Measurements from ENCODE around the gene ADAMTS2. TPM values are rescaled to one million over a fixed set of nuclear protein-coding genes. Genes with fewer than 3 reads are reported as not detected.

ADAMTS2 gene
- total and polyA plus RNA-seq, 2 experiments from 2014 or later: 62.0 to 132 TPM

DNA sequence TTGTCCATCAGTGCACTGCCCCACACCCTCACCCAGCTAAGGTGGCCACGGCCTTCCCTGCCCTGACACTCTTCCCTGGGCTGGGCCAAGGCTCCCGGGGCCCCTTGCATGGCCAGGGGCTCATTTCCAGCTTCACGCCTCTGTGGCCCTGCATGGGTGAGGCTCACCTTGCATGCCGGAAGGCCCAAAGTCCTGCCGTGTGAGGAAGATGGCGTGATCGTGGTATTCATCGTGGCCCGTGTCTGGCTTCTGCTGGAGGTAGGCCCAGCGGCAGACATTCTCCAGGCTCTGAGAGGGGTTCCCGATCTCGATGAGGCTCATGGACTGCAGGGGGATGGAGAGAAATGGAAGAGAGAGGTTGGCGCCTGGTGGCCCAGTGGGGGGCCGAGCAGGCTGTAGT is 186.7 kb downstream of the ADAMTS2 start:
- Histone ChIP-seq H3K79me2 (ENCODE audit: insufficient read depth) (0 out of 2 replicates have a peak, but pooled peaks cover 5% of the 10 kb centered on the region), H3K4me1 (ENCODE audit: insufficient read depth) (no peaks in the 10 kb centered on the region), H3K4me3 (no peak overlapping the region), H3K9me2 (ENCODE audit: insufficient read depth) (no peaks in the 10 kb centered on the region), H3K4me2 (ENCODE audit: unreplicated experiment) (no peak overlapping the region), H2AFZ (no peak overlapping the region), H3K36me3 (ENCODE audit: low read depth) (0 out of 2 replicates have a peak, but pooled peaks cover 8% of the 10 kb centered on the region), H3K27me3 (replicated peaks; ENCODE audit: insufficient read depth) (no peaks in the 10 kb centered on the region), H3K27ac (no peak overlapping the region), H4K20me1 (ENCODE audit: insufficient read depth) (no peaks in the 10 kb centered on the region), H3F3A (ENCODE audit: insufficient read depth) (no peaks in the 10 kb centered on the region), H3K9me3 (ENCODE audit: low read depth) (no peaks in the 10 kb centered on the region), H3K9ac (no peak overlapping the region)
- 94 to 98% methylated on average over 14 of the region's 14 CpGs for WGBS, 2 experiments (ENCODE audit: low coverage in 1 of 2, low lambda C conversion rate in 2 of 2, missing lambda C conversion rate in 2 of 2)
- no peak for DNase-seq
- TF ChIP-seq EZH2 (IDR thresholded peaks at IDR 0.05; ENCODE audit: insufficient read depth, poor library complexity, severe bottlenecking): no peak
- in situ Hi-C loops (cut with MboI): no loop called here

DNA sequence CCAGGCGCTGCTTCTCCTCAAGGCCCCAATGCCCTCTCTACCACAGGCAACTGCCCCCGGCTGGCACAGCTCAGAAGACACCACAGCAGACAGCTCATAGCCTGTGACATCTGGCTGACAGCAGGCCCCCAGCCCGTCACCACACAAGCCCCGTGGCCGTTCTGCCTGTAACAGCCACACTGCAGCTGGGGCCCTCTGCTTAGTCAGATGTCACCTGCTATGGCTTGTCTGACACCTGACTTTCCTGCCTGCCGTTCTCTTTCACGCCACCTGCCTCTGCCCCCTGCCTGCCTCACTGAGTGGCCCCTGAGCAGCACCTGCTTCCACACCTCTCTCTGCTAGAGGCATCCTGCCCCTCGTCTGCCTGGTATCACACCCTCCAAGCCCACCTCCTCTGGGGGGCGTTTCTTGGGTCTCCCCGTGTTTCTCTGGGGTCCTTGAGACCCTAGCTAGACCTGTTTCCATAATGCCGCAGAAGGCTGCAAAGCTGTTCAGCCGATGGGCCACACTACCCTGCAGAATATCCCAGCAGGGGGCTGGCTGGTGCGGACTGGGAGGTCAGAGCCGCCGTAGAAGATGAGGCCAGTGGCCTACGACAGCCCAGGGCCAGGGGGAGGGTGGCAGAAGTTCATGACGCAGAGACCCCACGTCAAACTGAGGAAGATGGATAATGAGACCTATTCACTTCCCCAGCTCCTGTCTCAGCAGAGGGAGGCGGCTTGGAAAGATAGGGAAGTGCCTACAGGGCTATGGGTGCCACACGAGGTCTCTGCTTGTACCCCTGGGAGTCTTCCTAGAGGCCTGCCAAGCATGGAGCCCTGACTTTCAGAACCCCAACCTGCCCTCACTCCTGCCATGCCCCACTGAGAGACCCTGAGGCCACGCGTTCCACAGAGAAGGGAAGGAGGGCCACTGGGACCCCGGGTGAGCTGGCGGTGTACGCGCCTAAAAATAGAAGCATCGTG is 190.0 kb downstream of the ADAMTS2 start:
- H3K36me3 ChIP-seq (ENCODE audit: low read depth): 0 out of 2 replicates have a peak, but pooled peaks cover 19% of the 10 kb centered on the region
- H3K27me3 ChIP-seq (replicated peaks; ENCODE audit: insufficient read depth): no peaks in the 10 kb centered on the region
- in situ Hi-C loops (cut with MboI): no loop called here
- no peaks in the 10 kb centered on the region for H3K79me2 ChIP-seq (ENCODE audit: insufficient read depth)
- no peak overlapping the region for H2AFZ ChIP-seq
- no peaks in the 10 kb centered on the region for H3K9me3 ChIP-seq (ENCODE audit: low read depth)
- H3K4me3 ChIP-seq: no peak overlapping the region
- no peak for DNase-seq
- H3K9ac ChIP-seq: no peak overlapping the region
- H3K27ac ChIP-seq: no peak overlapping the region
- TF ChIP-seq EZH2 (IDR thresholded peaks at IDR 0.05; ENCODE audit: insufficient read depth, poor library complexity, severe bottlenecking) (no peak), EZH2phosphoT487 (IDR thresholded peaks at IDR 0.05; ENCODE audit: insufficient read depth, low read depth) (no peak)
- WGBS, 2 experiments (ENCODE audit: low coverage in 1 of 2, low lambda C conversion rate in 2 of 2, missing lambda C conversion rate in 2 of 2): 83 to 86% methylated on average over 26 to 27 of the region's 27 CpGs
- H3K4me2 ChIP-seq (ENCODE audit: unreplicated experiment): no peak overlapping the region
- H3F3A ChIP-seq (ENCODE audit: insufficient read depth): no peaks in the 10 kb centered on the region
- H4K20me1 ChIP-seq (ENCODE audit: insufficient read depth): no peaks in the 10 kb centered on the region
- no peaks in the 10 kb centered on the region for H3K9me2 ChIP-seq (ENCODE audit: insufficient read depth)
- H3K4me1 ChIP-seq (ENCODE audit: insufficient read depth): no peaks in the 10 kb centered on the region

- Histone ChIP-seq H3K36me3 (ENCODE audit: low read depth) (0 out of 2 replicates have a peak, but pooled peaks cover 21% of the 10 kb centered on the region), H3K9ac (no peak overlapping the region), H3K4me1 (ENCODE audit: insufficient read depth) (no peaks in the 10 kb centered on the region), H2AFZ (no peak overlapping the region), H4K20me1 (ENCODE audit: insufficient read depth) (no peaks in the 10 kb centered on the region), H3K79me2 (ENCODE audit: insufficient read depth) (no peaks in the 10 kb centered on the region), H3K9me3 (ENCODE audit: low read depth) (no peaks in the 10 kb centered on the region), H3K4me2 (ENCODE audit: unreplicated experiment) (no peak overlapping the region), H3K27me3 (replicated peaks; ENCODE audit: insufficient read depth) (no peaks in the 10 kb centered on the region), H3K9me2 (ENCODE audit: insufficient read depth) (no peaks in the 10 kb centered on the region), H3K27ac (no peak overlapping the region), H3K4me3 (no peak overlapping the region), H3F3A (ENCODE audit: insufficient read depth) (no peaks in the 10 kb centered on the region)
- in situ Hi-C loops (cut with MboI): no loop called here
- TF ChIP-seq EZH2phosphoT487 (IDR thresholded peaks at IDR 0.05; ENCODE audit: insufficient read depth, low read depth) (no peak), EZH2 (IDR thresholded peaks at IDR 0.05; ENCODE audit: insufficient read depth, poor library complexity, severe bottlenecking) (no peak)
- DNase-seq: no peak
- WGBS, 2 experiments (ENCODE audit: low coverage in 1 of 2, low lambda C conversion rate in 2 of 2, missing lambda C conversion rate in 2 of 2): 80 to 87% methylated on average over 15 to 16 of the region's 17 CpGs
These were observed 190.8 kb downstream of the ADAMTS2 start for GRCh38 chr5:179154346-179154990.

DNA sequence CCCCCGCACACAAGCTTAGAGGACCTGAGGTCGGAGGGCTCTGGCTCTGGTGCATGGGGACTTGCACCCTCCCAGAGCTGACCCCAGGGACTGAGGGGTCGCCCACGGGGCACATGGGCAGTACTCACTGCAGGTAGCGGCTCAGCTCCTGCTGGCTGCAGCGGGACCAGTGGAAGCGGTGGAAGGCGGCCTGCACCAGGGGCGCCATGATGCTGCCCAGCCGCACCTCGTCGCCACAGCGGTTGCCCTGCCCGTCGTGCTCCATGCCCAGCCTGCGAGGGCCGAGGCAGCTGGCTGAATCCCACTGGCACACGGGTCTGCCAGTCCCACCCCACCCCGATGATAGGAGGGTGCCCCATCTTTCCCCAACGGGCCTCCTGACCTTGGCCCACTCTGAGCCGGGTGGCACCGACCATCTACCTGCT is 191.3 kb downstream of the ADAMTS2 start:
- Histone ChIP-seq H3K36me3 (ENCODE audit: low read depth) (0 out of 2 replicates have a peak, but pooled peaks cover 21% of the 10 kb centered on the region), H3K27me3 (replicated peaks; ENCODE audit: insufficient read depth) (no peaks in the 10 kb centered on the region), H3F3A (ENCODE audit: insufficient read depth) (no peaks in the 10 kb centered on the region), H3K4me3 (no peak overlapping the region), H3K4me1 (ENCODE audit: insufficient read depth) (no peaks in the 10 kb centered on the region), H3K79me2 (ENCODE audit: insufficient read depth) (no peaks in the 10 kb centered on the region), H3K9me2 (ENCODE audit: insufficient read depth) (no peaks in the 10 kb centered on the region), H3K9me3 (ENCODE audit: low read depth) (no peaks in the 10 kb centered on the region), H3K9ac (no peak overlapping the region), H4K20me1 (ENCODE audit: insufficient read depth) (no peaks in the 10 kb centered on the region), H3K4me2 (ENCODE audit: unreplicated experiment) (no peak overlapping the region), H3K27ac (no peak overlapping the region), H2AFZ (no peak overlapping the region)
- no peak for TF ChIP-seq EZH2 (IDR thresholded peaks at IDR 0.05; ENCODE audit: insufficient read depth, poor library complexity, severe bottlenecking)
- TF ChIP-seq EZH2phosphoT487 (IDR thresholded peaks at IDR 0.05; ENCODE audit: insufficient read depth, low read depth): no peak
- in situ Hi-C loops (cut with MboI): no loop called here
- DNase-seq: no peak
- WGBS, 2 experiments (ENCODE audit: low coverage in 1 of 2, low lambda C conversion rate in 2 of 2, missing lambda C conversion rate in 2 of 2): 89 to 90% methylated on average over 20 of the region's 22 CpGs
